ELR (cell line): Measurements from ENCODE around the gene C1QTNF3.
"Not testable (repeated sequence)": the region's sequence is repeated elsewhere in the genome, so short reads cannot be mapped to it uniquely, and the experiment has no call there.

Experiments
- DNase-seq: peaks from one replicate; pipeline ENCODE4 v3.0.0-alpha.2; 2015; ENCODE audit warnings: low read depth

C1QTNF3 gene

GRCh38 chr5:34051374-34051980 is 8.5 kb upstream of the C1QTNF3 start:
- DNase-seq: no peak

GRCh38 chr5:34047774-34048572 is 5.0 kb upstream of the C1QTNF3 start:
- no peak for DNase-seq

DNA sequence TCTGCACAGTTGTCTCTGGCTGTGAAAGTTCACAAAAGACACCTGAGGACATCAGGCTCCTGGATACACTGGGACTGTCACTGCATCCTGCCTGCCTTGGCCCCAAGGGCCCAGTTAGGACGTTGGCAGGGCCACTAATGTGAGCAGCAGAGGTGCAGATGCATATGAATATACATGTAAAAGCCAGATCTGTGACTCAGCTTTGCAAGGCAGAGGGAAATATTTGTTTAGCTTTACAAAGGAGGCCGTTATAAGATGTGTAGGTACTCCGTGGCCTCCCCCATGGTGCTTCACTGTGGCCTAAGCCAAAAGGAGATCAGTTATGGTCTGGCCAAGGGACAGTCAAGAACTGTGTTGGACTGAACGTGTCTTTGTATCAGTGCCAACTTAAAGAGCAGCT is 4.1 kb upstream of the C1QTNF3 start:
- peak; percentile 5 for DNase-seq

DNA sequence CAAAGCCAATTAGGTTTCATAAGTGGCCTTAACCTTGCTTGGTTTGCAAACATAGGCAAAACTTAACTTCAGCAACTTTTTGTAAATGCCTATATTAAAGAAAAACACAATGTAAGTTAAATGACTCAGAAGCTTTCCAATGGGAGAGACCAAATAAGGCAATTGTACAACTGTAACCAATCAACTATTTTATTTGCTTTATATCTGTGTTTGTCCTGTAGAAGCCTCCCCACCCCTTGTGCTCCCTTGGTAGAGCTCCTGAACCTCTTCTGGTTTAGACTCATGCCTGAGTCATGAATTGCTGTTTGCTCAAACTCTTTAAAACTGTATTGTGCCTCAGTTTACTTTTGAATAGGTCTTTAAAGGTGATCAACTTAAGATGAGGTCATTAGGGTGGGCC is 3.0 kb upstream of the C1QTNF3 start:
- peak; percentile 40 for DNase-seq

DNA sequence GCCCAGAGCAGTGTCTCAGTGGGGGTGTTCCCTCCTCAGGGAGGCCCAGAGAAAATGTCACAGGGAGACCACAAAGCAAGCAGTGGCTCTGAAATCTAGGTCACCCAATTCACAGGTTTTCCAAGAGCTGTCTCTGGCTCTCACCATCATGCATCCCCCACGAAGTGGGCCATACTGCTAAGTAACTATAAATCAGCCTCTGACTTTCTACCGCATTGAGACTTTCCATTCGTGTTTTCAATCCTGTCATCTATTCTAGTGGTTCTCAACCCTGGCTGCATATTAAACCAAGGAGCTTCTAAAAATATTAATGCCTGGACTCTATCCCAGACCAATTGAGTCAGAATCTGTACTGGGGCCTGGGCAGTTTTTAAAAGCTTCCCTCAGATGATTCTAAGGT is 2.0 kb upstream of the C1QTNF3 start:
- DNase-seq: no peak

GRCh38 chr5:34042321-34042720 is 692 bp downstream of the C1QTNF3 start:
- DNase-seq: no peak

- DNase-seq: no peak
These were observed 1.6 kb downstream of the C1QTNF3 start for GRCh38 chr5:34041247-34041972.

DNA sequence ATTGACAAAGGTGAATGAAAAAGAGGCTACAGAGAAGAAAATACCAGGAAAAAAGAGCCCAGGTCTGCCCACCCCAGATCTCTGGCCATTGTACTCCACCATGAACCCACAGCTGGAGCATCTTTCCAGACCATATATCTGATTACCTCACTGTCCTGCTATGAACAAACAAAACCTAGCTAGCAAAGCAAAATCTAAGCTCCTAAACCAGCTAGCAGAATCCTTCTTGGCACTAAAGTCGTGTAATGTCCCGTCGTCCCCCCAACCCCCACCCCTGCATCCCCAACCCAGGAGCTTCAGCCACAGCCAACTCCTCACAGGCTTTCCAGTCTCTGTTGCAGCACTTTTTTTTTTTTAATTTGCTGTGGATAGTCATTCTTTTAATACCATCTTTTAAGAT is 2.5 kb downstream of the C1QTNF3 start:
- DNase-seq: no peak

DNA sequence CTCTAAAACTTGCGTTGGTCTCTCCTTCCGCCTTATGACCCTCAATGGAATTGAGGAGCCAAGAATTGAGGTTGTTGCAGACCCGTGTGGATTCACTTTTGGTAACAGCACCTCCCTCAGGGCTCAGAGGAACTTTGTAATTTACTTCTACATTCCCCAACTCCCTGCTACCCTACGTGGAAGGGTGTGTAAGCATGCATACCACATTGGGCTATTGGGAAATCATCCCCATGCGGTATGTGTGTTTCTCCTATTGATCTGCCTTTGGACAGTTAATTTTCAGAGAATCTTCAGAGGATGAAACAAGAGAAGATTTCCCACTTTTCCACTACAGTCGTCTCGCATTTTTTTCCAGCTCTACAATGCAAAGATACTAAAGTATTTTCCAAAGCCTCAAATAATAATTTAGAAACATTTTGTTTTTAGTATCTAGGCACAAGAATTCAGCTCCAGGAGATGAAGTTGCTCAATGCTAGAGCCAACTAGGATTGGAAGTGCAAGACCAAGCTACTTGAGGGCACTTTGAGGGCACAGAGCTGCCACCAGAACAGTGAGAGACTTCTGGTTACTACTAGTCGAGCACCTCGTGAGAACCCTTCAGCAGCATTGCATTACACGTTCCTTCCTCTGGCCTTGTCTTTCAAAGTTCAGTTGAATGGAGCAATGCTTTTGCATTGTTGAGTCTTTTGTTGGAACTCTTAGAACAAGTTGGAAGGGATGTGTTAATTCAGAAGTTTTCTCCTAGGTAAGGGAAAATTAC is 3.4 kb downstream of the C1QTNF3 start:
- no peak for DNase-seq

DNA sequence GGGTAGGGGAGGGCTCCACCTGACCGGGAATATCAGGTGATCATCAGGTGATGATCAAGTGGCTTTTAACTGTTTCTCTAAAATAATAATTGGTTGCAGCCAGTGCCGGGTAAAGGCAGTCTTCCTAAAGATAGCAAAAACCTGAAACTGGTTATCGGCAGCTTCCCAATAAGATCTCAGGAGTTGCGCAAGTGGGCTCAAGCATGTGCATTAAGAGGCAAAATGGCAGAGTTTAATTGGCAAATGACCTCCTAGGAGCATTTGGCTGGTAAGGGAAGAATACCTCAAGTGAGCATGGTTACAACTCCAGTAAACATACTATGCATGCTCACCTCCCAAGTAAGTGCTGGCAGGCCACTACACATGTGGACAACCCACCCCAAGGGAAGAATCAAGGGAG is 4.2 kb downstream of the C1QTNF3 start:
- no peak for DNase-seq

DNA sequence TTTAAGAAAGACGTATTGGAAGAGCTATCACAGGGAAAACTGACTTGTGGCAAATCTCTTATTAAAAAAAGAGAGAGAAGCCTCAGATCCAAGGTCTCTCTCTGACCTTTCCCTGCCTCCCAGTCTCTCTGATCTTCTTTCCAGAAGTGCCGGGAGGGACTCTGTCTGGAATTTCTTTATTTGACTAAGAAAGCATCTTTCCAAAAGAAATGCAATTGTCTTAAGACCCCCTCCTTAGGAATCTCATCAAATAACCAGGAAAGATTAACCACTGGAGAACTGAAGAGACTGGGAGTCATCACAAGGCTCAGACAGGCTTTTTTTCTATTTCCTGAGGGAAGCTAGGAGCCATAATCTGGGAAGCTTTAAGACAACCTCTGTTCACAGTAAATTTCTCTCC is 4.6 kb downstream of the C1QTNF3 start:
- no peak for DNase-seq

DNA sequence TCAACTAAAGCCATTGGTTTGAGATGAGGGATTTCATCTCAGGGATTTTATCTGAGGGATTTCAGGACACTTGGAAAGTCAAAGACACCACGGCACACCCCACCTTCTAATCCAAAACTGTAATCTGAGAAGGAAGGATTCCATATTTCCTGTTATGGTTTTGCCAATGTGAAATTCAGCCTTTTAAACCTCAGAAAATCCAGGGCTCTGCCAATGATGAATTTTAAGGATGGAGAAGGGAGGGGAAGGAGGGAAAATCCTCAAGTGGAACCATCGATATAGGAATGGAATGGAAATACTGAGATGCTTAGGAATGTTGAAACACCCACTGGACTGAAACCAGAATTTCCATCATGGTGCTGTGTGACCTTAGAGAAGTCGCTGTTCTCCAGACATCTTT is 5.3 kb downstream of the C1QTNF3 start:
- DNase-seq: no peak

DNA sequence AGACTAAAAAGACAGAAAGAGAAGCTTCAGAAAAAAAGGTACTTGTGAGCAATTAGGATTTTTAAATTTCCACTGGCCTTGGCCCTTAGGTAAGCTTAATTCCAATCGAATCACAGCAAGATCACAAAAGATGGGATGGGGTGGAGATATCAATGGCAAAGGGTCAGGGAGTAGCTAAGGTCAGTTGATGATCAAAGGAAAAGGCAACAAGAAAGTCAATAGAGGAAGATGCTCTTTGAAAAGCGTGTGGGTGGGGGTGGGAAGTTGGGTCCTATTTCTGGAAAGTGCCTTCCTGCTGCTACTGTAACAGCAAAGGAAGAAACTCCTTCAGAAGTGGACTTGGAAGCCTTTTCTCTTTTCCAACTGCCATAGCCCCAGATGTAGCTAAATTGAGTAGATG is 7.3 kb downstream of the C1QTNF3 start:
- no peak for DNase-seq

GRCh38 chr5:34034534-34035327 is 8.3 kb downstream of the C1QTNF3 start:
- DNase-seq: no peak

DNA sequence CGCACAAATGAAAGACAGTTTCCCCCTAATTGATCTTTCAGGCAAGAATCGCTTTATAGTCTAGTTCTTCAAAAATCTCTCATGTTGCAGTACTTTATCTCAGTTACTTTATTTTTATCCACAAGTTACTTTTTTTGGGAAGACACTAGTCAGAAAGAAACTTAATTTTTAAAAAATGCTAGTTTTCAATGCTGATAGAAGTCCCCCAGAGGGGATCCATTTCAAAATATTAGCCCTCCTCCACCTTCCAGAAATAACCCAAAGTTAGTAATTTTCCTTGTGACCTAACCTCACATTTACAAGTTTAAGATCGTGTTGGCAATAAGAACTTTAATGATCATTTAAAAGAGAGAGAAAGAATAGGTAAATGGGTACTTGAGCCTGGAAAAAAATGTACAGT is 11.0 kb downstream of the C1QTNF3 start:
- no peak for DNase-seq

GRCh38 chr5:34031117-34031516 is 11.9 kb downstream of the C1QTNF3 start:
- DNase-seq: no peak

DNA sequence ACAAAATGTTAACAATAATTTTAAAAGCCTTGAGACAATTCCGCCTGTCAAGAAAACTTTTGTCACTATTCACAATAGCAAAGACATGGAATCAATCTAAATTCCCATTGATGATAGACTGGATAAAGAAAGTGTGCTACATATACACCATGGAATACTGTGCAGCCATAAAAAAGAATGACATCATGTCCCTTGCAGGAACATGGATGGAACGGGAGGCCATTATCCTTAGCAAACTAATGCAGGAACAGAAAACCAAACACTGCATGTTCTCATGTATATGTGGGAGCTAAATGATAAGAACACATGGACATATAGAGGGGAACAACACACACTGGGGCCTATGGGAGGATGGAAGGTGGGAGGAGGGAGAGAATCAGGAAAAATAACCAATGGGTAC is 12.4 kb downstream of the C1QTNF3 start:
- not testable (repeated sequence) for DNase-seq

GRCh38 chr5:34030048-34030447 is 13.0 kb downstream of the C1QTNF3 start:
- no peak for DNase-seq

GRCh38 chr5:34028349-34028748 is 14.7 kb downstream of the C1QTNF3 start:
- no peak for DNase-seq

DNA sequence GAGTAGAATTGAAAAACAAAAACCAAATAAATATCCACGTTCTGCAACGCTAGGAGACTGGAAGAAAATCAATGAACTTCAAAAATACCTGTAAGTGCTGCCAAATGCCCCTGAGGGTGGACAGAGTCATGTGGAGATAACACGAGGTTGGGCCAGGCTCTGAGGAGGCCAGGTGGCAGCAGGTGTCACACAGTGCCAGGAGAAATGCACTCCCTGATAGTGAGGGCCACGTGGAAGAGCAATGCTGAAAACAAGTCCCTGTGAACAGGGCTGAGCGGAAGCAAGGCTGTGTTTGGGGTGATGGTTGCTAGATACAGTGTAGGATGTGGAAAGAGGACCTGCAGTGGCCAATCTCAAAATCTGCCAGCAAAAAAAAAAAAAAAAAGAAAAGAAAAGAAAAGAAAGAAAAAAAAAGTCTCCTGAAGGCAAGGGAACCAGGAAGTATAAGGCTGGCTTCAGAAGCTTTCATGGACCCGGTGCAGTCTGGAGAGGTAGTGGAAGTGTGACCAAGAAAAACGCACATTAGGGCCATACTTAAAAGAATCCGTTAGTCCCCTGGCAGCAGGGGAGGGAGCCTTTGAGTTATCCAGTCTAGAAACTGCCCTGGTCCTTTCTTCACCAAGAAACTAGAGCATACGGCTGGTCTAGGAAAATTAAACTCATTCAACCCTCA is 16.8 kb downstream of the C1QTNF3 start:
- no peak for DNase-seq

DNA sequence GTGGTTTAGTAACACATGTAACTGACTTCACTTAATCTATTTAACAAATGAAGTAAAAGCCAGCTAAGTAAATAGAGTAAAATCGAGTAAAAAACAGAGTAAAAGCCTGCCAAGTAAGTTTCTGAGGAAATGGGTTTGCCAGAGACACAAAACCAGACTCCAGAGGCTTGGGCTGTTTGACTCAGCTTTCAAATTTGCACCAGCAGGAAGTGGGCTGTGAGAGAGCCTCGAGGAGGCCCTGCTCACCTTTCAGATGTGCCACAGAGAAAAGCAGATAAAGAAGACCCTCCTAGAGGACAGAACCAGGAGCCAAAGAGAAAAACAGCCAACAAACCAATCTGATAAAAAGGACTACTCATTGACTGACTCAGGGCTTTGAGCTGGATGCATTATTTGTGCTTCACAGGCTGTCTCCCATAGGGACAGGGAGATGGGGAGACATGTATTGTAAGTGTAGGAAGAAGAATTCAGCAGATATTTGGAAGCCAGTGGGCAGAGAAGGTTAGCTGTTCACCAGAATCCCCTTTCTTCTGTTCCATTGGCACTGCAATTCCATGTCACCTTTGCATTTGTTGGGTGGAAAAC is 20.8 kb downstream of the C1QTNF3 start:
- peak; percentile 57 for DNase-seq
